Stromal cell of bone marrow (primary cell): Measurements from ENCODE around the gene DCAF12L1.

ENCODE experiments used
- DNase-seq: peaks from one replicate; pipeline ENCODE4 v3.0.0-alpha.2; 2012; ENCODE audit warnings: low read depth

The DCAF12L1 gene

DNA sequence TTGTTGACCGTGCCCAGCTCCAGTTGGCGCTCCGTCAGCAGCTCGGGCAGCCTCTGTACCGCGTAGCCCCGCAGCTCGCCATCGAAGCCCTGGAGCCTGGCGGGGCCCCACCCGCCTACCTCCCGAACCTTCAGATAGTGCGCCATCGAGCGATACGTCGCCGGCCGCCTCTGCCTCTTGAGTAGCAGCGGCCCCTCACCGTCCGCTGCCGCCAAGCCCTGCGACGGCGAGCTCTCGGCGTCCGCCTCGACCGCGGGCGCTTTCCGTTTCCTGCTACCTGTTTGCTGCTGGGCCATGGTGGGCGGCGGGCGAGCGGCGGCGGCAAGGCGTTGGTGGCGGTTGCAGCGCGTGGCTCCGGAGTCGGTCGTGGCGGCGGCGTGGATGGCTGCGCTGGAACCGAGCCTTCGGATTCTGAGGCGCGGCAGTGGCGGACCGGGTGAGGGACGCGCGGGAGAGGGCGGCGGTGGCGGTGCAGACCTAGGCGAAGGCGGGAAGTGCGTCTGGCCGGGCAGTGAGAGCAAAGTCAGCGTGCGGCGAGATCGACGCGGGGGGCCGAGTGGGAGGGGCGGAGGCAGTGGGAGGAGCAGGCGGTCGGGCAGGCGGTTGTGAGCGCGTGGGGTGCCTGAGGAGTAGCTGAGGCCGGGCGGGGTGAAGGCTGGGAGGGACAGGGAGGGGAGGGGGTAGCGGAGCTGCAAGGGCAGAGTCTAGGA lies at the start of gene DCAF12L1:
Gene DCAF12L1 (minus strand): TSS at position 502 of the 710 bp plus-strand sequence. CDS start 206 bp downstream, at position 296.
- no peak for DNase-seq

DNA sequence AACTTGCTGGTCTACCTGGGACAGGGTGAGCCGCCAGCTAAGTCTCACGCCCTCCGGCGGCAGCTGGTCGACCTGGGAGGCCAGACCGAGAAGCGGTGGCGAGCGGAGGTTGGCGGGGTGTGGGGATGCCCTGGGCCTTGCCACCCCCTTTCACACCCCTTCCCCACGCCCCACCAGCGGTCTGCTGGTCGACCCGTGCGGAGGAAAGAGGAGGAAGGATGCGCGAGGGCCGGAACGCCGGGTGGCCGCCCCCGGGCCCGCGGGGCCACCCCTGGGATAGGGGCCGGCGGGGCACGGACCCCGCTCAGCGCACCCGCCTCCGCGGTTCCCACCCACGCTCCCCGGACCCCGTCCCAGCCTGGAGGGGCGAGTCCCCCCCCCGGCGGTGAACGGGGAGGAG lies 28.3 kb upstream of the DCAF12L1 start:
- DNase-seq = no peak

DNA sequence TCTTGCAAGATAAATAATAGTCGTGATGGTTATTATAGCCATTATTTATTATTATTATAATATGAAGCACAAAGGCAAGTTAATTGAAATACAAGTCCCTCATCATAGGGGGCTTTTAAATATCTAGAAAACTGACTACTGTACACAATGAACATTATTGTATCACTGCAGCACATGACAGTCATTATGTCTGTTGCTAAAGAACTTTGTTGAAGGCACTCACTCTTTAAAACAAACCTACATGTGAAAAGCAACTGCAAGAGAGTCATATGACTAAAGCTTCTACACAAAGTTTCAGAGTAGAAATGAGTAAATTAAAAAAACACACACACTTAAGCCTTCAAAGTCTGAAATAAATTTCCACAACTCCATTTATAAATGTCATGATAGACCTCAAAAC lies 23.3 kb upstream of the DCAF12L1 start:
- DNase-seq = no peak

DNA sequence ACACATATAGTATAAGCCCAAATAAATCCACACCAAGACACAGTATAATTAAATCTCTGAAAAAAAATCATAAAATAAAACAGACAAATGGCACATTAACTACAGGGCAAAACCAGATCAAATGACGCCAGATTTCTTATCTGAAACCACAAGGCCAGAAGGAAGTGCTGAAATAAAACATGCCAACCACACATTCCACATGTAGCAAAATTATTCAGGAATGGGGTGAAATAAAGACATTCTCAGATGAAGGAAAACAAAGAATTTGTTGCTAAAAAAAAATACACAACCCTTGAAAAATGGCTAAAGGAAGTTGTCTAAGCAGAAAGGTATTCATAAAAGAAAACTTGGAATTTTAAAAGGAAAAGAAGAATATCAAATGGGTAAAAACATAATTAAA lies 4.5 kb upstream of the DCAF12L1 start:
- no peak for DNase-seq

DNA sequence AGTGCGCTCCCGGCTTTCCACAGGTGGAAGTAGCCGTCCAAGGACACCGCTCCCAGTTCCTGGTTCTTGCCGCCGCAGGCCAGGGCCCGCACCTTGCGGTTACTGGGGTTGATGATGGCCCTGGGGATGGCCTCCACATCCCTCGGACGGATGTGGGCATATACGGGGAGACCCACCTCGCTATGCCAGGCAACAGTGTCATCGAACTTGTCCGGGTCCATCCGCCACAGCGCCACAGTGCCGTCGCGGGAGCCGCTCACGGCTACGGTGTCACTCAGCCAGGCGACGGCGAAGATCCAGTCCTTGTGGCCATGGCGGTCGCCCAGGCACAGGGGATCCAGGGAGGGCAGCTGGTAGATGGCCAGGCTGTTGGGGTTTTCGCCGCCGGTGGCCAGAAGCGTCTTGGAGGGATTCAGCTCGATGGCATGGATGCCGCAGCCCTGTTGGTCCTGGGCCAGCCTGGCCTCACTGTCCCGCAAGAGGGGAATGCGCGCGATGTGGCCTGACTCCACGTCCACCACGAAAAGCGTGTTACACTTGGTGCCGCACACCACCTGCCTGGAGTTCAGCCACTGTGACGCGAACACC lies 795 bp downstream of the DCAF12L1 start:
- DNase-seq = no peak

DNA sequence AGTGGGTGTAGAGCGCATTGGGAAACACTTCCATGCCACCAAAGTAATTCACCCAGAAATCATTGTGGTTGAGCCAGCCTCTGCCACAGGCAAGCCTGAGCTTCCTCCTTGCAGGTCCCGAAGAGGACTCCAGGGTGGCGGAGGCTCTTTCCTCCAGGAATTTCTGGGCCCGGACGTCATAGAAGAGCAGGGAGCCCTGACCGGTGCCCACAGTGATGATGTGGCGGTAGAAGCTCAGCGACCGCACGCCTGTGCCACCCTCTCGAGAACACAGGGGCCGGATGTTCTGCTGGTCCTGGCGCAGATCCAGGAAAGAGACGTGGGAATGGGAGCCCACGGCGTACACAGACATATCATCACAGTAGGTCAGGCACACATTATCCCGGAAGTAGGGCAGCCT lies 1.3 kb downstream of the DCAF12L1 start:
- DNase-seq = no peak

DNA sequence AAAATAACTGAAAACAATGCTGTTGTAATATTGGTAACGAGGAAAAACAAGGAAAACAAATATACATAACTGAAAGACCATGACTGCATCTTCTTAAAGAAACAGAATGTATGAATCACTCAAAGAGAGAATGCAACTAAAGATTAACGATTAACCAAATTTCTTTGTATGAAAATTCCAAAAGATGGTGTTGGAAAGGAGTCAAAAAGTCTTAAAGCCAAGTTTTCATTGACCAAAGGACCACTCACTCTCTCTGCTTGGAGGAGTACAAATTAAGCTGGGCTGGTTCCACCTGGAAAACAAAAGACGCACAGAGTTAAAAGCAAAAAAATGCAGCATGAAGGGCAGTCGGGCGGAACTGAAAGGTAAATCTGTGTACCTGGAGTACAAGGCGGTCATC lies 1.8 kb downstream of the DCAF12L1 start:
- DNase-seq = no peak

DNA sequence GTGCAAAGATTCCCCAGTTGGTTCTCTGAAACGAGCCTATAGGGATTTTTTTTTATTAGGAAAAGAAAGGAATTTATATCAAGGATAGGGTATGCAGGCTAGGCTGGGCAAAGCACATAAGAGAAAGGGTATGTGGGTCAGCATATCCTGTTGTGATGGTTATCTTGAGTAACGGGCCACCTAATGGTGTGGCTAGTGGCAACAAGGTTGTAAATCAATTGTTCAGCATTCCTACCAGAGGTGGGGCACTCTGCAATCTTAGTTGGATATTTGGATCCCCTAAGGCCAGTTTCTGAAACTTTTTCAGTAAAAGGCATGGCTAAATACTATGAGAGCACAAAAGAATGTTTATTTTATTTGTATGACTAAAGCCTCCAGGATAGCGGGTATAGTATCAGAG lies 42.7 kb downstream of the DCAF12L1 start:
- DNase-seq = no peak
